HepG2 (cell line): Measurements from ENCODE around the gene BCL2L2. TPM values are rescaled to one million over a fixed set of nuclear protein-coding genes. Genes with fewer than 3 reads are reported as not detected.

ENCODE experiments used
- CBX1 ChIP-seq: IDR thresholded peaks from one replicate; pipeline ENCODE4 v1.6.1; 2016; ENCODE audit warnings: antibody characterized with exemption, low read depth
- CENPT ChIP-seq: sonication (generic); formaldehyde crosslinking; IDR thresholded peaks from 2 replicates; pipeline ENCODE4 v1.8.0; 2022; ENCODE audit warnings: low read depth, mild to moderate bottlenecking, moderate library complexity, missing genetic modification reagents
- HNRNPL ChIP-seq: fragments of 200-400 bp; formaldehyde crosslinking; IDR thresholded peaks from 2 replicates; pipeline ENCODE4 v1.6.1; 2017; ENCODE audit warnings: mild to moderate bottlenecking, low read depth, low read length
- KDM1A ChIP-seq: IDR thresholded peaks from 2 replicates; pipeline ENCODE4 v1.6.1; 2016; ENCODE audit warnings: missing compliant biosample characterization
- NFE2 ChIP-seq: sonication (generic); formaldehyde crosslinking; IDR thresholded peaks from 2 replicates; pipeline ENCODE4 v1.4.0; 2020; ENCODE audit warnings: missing genetic modification reagents
- NFIB ChIP-seq: sonication (generic); formaldehyde crosslinking; IDR thresholded peaks from 2 replicates; pipeline ENCODE4 v1.9.0; 2021; ENCODE audit warnings: missing genetic modification reagents, mild to moderate bottlenecking, borderline replicate concordance
- PHB2 ChIP-seq: fragments of 450-650 bp; IDR thresholded peaks from 2 replicates; pipeline ENCODE4 v1.6.1; 2018; ENCODE audit not compliant: partially characterized antibody
- PITX1 ChIP-seq: sonication (generic); formaldehyde crosslinking; IDR thresholded peaks from 2 replicates; pipeline ENCODE4 v1.5.1; 2020; ENCODE audit warnings: mild to moderate bottlenecking, missing genetic modification reagents
- RNF2 ChIP-seq: fragments of 450-650 bp; conservative IDR thresholded peaks from 2 replicates; pipeline ENCODE4 v1.6.1; 2016; ENCODE audit warnings: low read depth
- SETDB1 ChIP-seq: sonication (generic); formaldehyde crosslinking; IDR thresholded peaks from 2 replicates; pipeline ENCODE4 v1.5.1; 2020; ENCODE audit warnings: missing genetic modification reagents, mild to moderate bottlenecking, borderline replicate concordance
- ZNF232 ChIP-seq: sonication (generic); formaldehyde crosslinking; IDR thresholded peaks from 2 replicates; pipeline ENCODE4 v1.4.0; 2020; ENCODE audit warnings: missing genetic modification reagents, borderline replicate concordance
- ZNF263 ChIP-seq: sonication (generic); formaldehyde crosslinking; IDR thresholded peaks from 2 replicates; pipeline ENCODE4 v1.4.0; 2020; ENCODE audit warnings: missing genetic modification reagents
- ZNF337 ChIP-seq: sonication (generic); formaldehyde crosslinking; IDR thresholded peaks from 2 replicates; pipeline ENCODE4 v1.5.1; 2020; ENCODE audit warnings: missing genetic modification reagents, low read depth, mild to moderate bottlenecking, borderline replicate concordance
- ZNF382 ChIP-seq: sonication (generic); formaldehyde crosslinking; IDR thresholded peaks from 2 replicates; pipeline ENCODE4 v1.5.0; 2020; ENCODE audit warnings: missing genetic modification reagents, mild to moderate bottlenecking, borderline replicate concordance
- ZNF550 ChIP-seq: sonication (generic); formaldehyde crosslinking; IDR thresholded peaks from 2 replicates; pipeline ENCODE4 v1.4.0; 2020; ENCODE audit warnings: mild to moderate bottlenecking, missing genetic modification reagents, borderline replicate concordance
- ZNF678 ChIP-seq: sonication (generic); formaldehyde crosslinking; IDR thresholded peaks from 2 replicates; pipeline ENCODE4 v1.4.0; 2020; ENCODE audit warnings: mild to moderate bottlenecking, missing genetic modification reagents
- polyA plus RNA-seq, 8 experiments: library from polyadenylated mRNA; depleted of rRNA in 3 of 8; stranded (reverse) in 7 of 8; unstranded in 1 of 8; fragments of >200 nt; fragmentation: Illumina TruSeq in 4 of 8; extraction: Trizol in 4 of 8; gene quantifications; 2 replicates each; pipeline versions ENCODE4 v1.2.1 to v1.2.3, GENCODE V29; 2011 to 2016; ENCODE audit warnings: low read depth in 4 of 8, missing spikeins in 1 of 8, mixed read lengths in 1 of 8; ENCODE audit not compliant: insufficient read depth in 1 of 8
- total RNA-seq, 5 experiments: library from RNA; depleted of rRNA; stranded (reverse); fragments of >200 nt; fragmentation: Illumina TruSeq; extraction: Trizol; gene quantifications; 2 replicates each; pipeline ENCODE4 v1.2.3, GENCODE V29; 2016; ENCODE audit warnings: low read depth in 1 of 5
- TF ChIP-seq, protein P1 (sequence below): sonication (generic); formaldehyde crosslinking; IDR thresholded peaks from 2 replicates; pipeline ENCODE4 v1.9.0; 2022; ENCODE audit warnings: missing genetic modification reagents, mild to moderate bottlenecking, borderline replicate concordance
- TF ChIP-seq, protein P2 (sequence below): sonication (generic); formaldehyde crosslinking; IDR thresholded peaks from 2 replicates; pipeline ENCODE4 v1.4.0; 2020; ENCODE audit warnings: missing genetic modification reagents
- TF ChIP-seq, protein P3 (sequence below): sonication (generic); formaldehyde crosslinking; IDR thresholded peaks from 2 replicates; pipeline ENCODE4 v1.5.0; 2020; ENCODE audit warnings: mild to moderate bottlenecking, missing genetic modification reagents, borderline replicate concordance
- TF ChIP-seq, protein P4 (sequence below): sonication (generic); formaldehyde crosslinking; IDR thresholded peaks from 2 replicates; pipeline ENCODE4 v1.8.0; 2022; ENCODE audit warnings: missing genetic modification reagents, mild to moderate bottlenecking, moderate library complexity, borderline replicate concordance

The BCL2L2 gene
- total and polyA plus RNA-seq, 2 of the 13 experiments (the other 11 are each of a cell fraction or from before 2014, with no cell fraction given), result 28.1 to 49.8 TPM

DNA sequence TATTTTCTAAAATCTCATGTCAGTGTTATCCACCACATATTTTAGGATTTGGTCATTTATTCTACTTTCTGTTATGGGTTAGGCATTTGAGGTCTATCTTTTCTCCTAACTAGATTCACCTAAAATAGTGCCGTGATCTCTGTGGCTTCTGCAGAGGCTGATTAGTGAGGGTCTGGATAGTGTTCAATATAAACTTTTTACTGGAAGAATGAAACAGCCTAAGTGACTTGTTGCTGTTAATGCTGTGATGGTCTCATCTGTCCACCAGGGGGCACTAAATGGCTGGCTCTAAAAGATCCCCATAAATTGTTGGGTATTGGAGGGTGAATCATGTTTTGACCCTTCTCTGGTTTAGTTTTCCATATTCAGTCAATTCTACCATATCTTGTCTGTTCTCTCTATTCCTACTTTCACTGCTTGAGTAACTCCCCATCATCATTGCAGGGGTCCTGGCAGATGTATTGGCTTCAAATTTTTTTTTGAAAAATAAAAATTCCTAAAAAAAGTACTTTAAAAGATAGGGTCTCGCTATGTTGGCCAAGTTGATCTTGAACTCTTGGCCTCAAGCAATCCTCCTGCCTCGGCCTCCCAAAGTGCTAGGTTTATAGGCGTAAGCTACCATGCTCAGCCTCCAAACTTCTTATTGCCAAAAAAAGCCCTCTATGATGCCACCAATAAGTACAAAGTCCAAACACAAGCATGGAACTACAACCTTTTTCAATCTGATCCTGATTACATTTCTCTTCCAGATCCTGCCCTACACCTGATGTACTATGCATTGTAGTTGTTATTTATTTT is 21.5 kb downstream of the BCL2L2 start (continued):
- TF ChIP-seq SETDB1 (CRISPR knock-in tag), result peak; percentile 70; the same call in 1 of the 2 replicates
- no peak for TF ChIP-seq ZNF232 (CRISPR knock-in tag)
- TF ChIP-seq NFIB (CRISPR knock-in tag), result no peak
- TF ChIP-seq, protein P1, sequence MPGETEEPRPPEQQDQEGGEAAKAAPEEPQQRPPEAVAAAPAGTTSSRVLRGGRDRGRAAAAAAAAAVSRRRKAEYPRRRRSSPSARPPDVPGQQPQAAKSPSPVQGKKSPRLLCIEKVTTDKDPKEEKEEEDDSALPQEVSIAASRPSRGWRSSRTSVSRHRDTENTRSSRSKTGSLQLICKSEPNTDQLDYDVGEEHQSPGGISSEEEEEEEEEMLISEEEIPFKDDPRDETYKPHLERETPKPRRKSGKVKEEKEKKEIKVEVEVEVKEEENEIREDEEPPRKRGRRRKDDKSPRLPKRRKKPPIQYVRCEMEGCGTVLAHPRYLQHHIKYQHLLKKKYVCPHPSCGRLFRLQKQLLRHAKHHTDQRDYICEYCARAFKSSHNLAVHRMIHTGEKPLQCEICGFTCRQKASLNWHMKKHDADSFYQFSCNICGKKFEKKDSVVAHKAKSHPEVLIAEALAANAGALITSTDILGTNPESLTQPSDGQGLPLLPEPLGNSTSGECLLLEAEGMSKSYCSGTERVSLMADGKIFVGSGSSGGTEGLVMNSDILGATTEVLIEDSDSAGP, result no peak
- peak; percentile 69; the same call in 1 of the 2 replicates for TF ChIP-seq ZNF337 (CRISPR knock-in tag)
- TF ChIP-seq KDM1A (CRISPR knock-in tag), result no peak
- TF ChIP-seq ZNF678 (CRISPR knock-in tag), result no peak
- TF ChIP-seq NFE2, result no peak
- TF ChIP-seq ZNF550 (CRISPR knock-in tag), result no peak
- TF ChIP-seq, protein P2, sequence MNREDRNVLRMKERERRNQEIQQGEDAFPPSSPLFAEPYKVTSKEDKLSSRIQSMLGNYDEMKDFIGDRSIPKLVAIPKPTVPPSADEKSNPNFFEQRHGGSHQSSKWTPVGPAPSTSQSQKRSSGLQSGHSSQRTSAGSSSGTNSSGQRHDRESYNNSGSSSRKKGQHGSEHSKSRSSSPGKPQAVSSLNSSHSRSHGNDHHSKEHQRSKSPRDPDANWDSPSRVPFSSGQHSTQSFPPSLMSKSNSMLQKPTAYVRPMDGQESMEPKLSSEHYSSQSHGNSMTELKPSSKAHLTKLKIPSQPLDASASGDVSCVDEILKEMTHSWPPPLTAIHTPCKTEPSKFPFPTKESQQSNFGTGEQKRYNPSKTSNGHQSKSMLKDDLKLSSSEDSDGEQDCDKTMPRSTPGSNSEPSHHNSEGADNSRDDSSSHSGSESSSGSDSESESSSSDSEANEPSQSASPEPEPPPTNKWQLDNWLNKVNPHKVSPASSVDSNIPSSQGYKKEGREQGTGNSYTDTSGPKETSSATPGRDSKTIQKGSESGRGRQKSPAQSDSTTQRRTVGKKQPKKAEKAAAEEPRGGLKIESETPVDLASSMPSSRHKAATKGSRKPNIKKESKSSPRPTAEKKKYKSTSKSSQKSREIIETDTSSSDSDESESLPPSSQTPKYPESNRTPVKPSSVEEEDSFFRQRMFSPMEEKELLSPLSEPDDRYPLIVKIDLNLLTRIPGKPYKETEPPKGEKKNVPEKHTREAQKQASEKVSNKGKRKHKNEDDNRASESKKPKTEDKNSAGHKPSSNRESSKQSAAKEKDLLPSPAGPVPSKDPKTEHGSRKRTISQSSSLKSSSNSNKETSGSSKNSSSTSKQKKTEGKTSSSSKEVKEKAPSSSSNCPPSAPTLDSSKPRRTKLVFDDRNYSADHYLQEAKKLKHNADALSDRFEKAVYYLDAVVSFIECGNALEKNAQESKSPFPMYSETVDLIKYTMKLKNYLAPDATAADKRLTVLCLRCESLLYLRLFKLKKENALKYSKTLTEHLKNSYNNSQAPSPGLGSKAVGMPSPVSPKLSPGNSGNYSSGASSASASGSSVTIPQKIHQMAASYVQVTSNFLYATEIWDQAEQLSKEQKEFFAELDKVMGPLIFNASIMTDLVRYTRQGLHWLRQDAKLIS, result no peak; the same call in 1 of the 2 replicates
- no peak for TF ChIP-seq CBX1
- TF ChIP-seq ZNF263 (CRISPR knock-in tag), result no peak
- TF ChIP-seq PHB2, result no peak
- TF ChIP-seq, protein P3, sequence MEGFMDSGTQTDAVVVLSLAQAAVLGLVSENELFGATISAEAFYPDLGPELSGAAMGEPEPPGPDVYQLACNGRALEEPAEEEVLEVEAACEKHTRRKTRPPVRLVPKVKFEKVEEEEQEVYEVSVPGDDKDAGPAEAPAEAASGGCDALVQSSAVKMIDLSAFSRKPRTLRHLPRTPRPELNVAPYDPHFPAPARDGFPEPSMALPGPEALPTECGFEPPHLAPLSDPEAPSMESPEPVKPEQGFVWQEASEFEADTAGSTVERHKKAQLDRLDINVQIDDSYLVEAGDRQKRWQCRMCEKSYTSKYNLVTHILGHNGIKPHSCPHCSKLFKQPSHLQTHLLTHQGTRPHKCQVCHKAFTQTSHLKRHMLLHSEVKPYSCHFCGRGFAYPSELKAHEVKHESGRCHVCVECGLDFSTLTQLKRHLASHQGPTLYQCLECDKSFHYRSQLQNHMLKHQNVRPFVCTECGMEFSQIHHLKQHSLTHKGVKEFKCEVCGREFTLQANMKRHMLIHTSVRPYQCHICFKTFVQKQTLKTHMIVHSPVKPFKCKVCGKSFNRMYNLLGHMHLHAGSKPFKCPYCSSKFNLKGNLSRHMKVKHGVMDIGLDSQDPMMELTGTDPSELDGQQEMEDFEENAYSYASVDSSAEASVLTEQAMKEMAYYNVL (CRISPR knock-in tag), result no peak
- TF ChIP-seq, protein P4, sequence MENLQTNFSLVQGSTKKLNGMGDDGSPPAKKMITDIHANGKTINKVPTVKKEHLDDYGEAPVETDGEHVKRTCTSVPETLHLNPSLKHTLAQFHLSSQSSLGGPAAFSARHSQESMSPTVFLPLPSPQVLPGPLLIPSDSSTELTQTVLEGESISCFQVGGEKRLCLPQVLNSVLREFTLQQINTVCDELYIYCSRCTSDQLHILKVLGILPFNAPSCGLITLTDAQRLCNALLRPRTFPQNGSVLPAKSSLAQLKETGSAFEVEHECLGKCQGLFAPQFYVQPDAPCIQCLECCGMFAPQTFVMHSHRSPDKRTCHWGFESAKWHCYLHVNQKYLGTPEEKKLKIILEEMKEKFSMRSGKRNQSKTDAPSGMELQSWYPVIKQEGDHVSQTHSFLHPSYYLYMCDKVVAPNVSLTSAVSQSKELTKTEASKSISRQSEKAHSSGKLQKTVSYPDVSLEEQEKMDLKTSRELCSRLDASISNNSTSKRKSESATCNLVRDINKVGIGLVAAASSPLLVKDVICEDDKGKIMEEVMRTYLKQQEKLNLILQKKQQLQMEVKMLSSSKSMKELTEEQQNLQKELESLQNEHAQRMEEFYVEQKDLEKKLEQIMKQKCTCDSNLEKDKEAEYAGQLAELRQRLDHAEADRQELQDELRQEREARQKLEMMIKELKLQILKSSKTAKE (CRISPR knock-in tag), result no peak
- TF ChIP-seq ZNF382 (CRISPR knock-in tag), result no peak
- no peak for TF ChIP-seq HNRNPL
- TF ChIP-seq PITX1 (CRISPR knock-in tag), result no peak
- TF ChIP-seq RNF2, result no peak
- no peak for TF ChIP-seq CENPT (CRISPR knock-in tag)
